Measurements from ENCODE around the gene TENM3. TPM values are rescaled to one million over a fixed set of nuclear protein-coding genes. Genes with fewer than 3 reads are reported as not detected.

Gene TENM3
- total and polyA plus RNA-seq, 2 donors from 2014 or later = 0.58 to 6.8 TPM

- Histone ChIP-seq H3K36me3 (ENCODE audit: control insufficient read depth in 2 of 3, insufficient read depth in 3 of 3, low read length in 3 of 3) (no peaks in the 10 kb centered on the region), H3K9me3 (ENCODE audit: control insufficient read depth in 2 of 3, insufficient read depth in 1 of 3, low read length in 3 of 3) (no peaks in the 10 kb centered on the region), H3K4me1 (ENCODE audit: control insufficient read depth in 2 of 3, insufficient read depth in 2 of 3, low read depth in 1 of 3, low read length in 3 of 3) (peaks cover 0 to 3% (median 0%) of the 10 kb centered on the region in 3 donors), H3K27ac (ENCODE audit: low read depth in 2 of 2, low read length in 2 of 2) (no peak overlapping the region), H3K4me3 (ENCODE audit: low read length in 3 of 3) (no peak overlapping the region), H3K9ac (ENCODE audit: low read length in 3 of 3) (no peak overlapping the region), H3K27me3 (ENCODE audit: control insufficient read depth, insufficient read depth, low read length) (no peaks in the 10 kb centered on the region)
- peak in 1 of 5 donors; percentile 42 for DNase-seq
- intact Hi-C loops (cut with DNase I) = no loop called here
- FAIRE-seq = no peak
- no peak for TF ChIP-seq CTCF (IDR thresholded peaks at IDR 0.05; ENCODE audit: borderline replicate concordance, extremely low read depth, insufficient read depth)
These were observed 357.7 kb downstream of the TENM3 start for GRCh38 chr4:182600856-182601255.

GRCh38 chr4:182604161-182604622, 361.0 kb downstream of the TENM3 start:
- Histone ChIP-seq H3K9ac (ENCODE audit: low read length in 3 of 3) (no peak overlapping the region), H3K4me1 (ENCODE audit: control insufficient read depth in 2 of 3, insufficient read depth in 2 of 3, low read depth in 1 of 3, low read length in 3 of 3) (peaks cover 0 to 3% (median 0%) of the 10 kb centered on the region in 3 donors), H3K36me3 (ENCODE audit: control insufficient read depth in 2 of 3, insufficient read depth in 3 of 3, low read length in 3 of 3) (no peaks in the 10 kb centered on the region), H3K27me3 (ENCODE audit: control insufficient read depth, insufficient read depth, low read length) (no peaks in the 10 kb centered on the region), H3K4me3 (ENCODE audit: low read length in 3 of 3) (no peak overlapping the region), H3K9me3 (ENCODE audit: control insufficient read depth in 2 of 3, insufficient read depth in 1 of 3, low read length in 3 of 3) (no peaks in the 10 kb centered on the region), H3K27ac (ENCODE audit: low read depth in 2 of 2, low read length in 2 of 2) (no peak overlapping the region)
- FAIRE-seq (no peak), DNase-seq (peak in 1 of 5 donors; percentile 34)
- TF ChIP-seq CTCF (IDR thresholded peaks at IDR 0.05; ENCODE audit: borderline replicate concordance, extremely low read depth, insufficient read depth) = no peak
- intact Hi-C loops (cut with DNase I) = no loop called here

- no peak overlapping the region for H3K9ac ChIP-seq (ENCODE audit: low read length in 3 of 3)
- intact Hi-C loops (cut with DNase I) = no loop called here
- DNase-seq = no peak
- peaks cover 0 to 3% (median 0%) of the 10 kb centered on the region in 3 donors for H3K4me1 ChIP-seq (ENCODE audit: control insufficient read depth in 2 of 3, insufficient read depth in 2 of 3, low read depth in 1 of 3, low read length in 3 of 3)
- FAIRE-seq = no peak
- H3K9me3 ChIP-seq (ENCODE audit: control insufficient read depth in 2 of 3, insufficient read depth in 1 of 3, low read length in 3 of 3) = no peaks in the 10 kb centered on the region
- no peaks in the 10 kb centered on the region for H3K27me3 ChIP-seq (ENCODE audit: control insufficient read depth, insufficient read depth, low read length)
- no peak for TF ChIP-seq CTCF (IDR thresholded peaks at IDR 0.05; ENCODE audit: borderline replicate concordance, extremely low read depth, insufficient read depth)
- no peaks in the 10 kb centered on the region for H3K36me3 ChIP-seq (ENCODE audit: control insufficient read depth in 2 of 3, insufficient read depth in 3 of 3, low read length in 3 of 3)
- no peak overlapping the region for H3K27ac ChIP-seq (ENCODE audit: low read depth in 2 of 2, low read length in 2 of 2)
- no peak overlapping the region for H3K4me3 ChIP-seq (ENCODE audit: low read length in 3 of 3)
These were observed 361.8 kb downstream of the TENM3 start for GRCh38 chr4:182604953-182605352.

GRCh38 chr4:182608525-182608924, 365.3 kb downstream of the TENM3 start:
- intact Hi-C loops (cut with DNase I) = no loop called here
- no peak for DNase-seq
- no peaks in the 10 kb centered on the region for H3K9me3 ChIP-seq (ENCODE audit: control insufficient read depth in 2 of 3, insufficient read depth in 1 of 3, low read length in 3 of 3)
- no peaks in the 10 kb centered on the region for H3K36me3 ChIP-seq (ENCODE audit: control insufficient read depth in 2 of 3, insufficient read depth in 3 of 3, low read length in 3 of 3)
- H3K4me1 ChIP-seq (ENCODE audit: control insufficient read depth in 2 of 3, insufficient read depth in 2 of 3, low read depth in 1 of 3, low read length in 3 of 3) = peaks cover 0 to 3% (median 0%) of the 10 kb centered on the region in 3 donors
- no peak overlapping the region for H3K4me3 ChIP-seq (ENCODE audit: low read length in 3 of 3)
- no peak for TF ChIP-seq CTCF (IDR thresholded peaks at IDR 0.05; ENCODE audit: borderline replicate concordance, extremely low read depth, insufficient read depth)
- no peaks in the 10 kb centered on the region for H3K27me3 ChIP-seq (ENCODE audit: control insufficient read depth, insufficient read depth, low read length)
- no peak for FAIRE-seq
- no peak overlapping the region for H3K27ac ChIP-seq (ENCODE audit: low read depth in 2 of 2, low read length in 2 of 2)
- no peak overlapping the region for H3K9ac ChIP-seq (ENCODE audit: low read length in 3 of 3)
